Measurements from ENCODE around the gene GSX1. TPM values are rescaled to one million over a fixed set of nuclear protein-coding genes. Genes with fewer than 3 reads are reported as not detected.
A peak's percentile ranks its signal among the peaks of the same experiment; 100 is the strongest.

The GSX1 gene
- total RNA-seq, 2 donors from 2014 or later = not detected

GRCh38 chr13:27820524-27821482, 28.5 kb downstream of the GSX1 start:
- no peaks in the 10 kb centered on the region for H3K9me3 Mint-ChIP-seq
- ATAC-seq (no peak), DNase-seq (ENCODE audit: low spot score in 2 of 2) (no peak)
- H3K27ac Mint-ChIP-seq = no peak overlapping the region
- no peaks in the 10 kb centered on the region for H3K36me3 Mint-ChIP-seq

GRCh38 chr13:27821566-27821965, 29.3 kb downstream of the GSX1 start:
- Mint-ChIP-seq H3K36me3 (no peaks in the 10 kb centered on the region), H3K9me3 (no peaks in the 10 kb centered on the region), H3K27ac (no peak overlapping the region)
- DNase-seq (ENCODE audit: low spot score in 2 of 2) = no peak
- no peak for ATAC-seq

- Mint-ChIP-seq H3K36me3 (no peaks in the 10 kb centered on the region), H3K27ac (no peak overlapping the region), H3K9me3 (no peaks in the 10 kb centered on the region)
- ATAC-seq = no peak
- no peak for DNase-seq (ENCODE audit: low spot score in 2 of 2)
These were observed 30.1 kb downstream of the GSX1 start for GRCh38 chr13:27822258-27822872.

GRCh38 chr13:27822873-27823311, 30.6 kb downstream of the GSX1 start:
- ATAC-seq = no peak
- Mint-ChIP-seq H3K9me3 (no peaks in the 10 kb centered on the region), H3K27ac (no peak overlapping the region), H3K36me3 (no peaks in the 10 kb centered on the region)
- DNase-seq (ENCODE audit: low spot score in 2 of 2) = no peak

GRCh38 chr13:27824121-27824520, 31.8 kb downstream of the GSX1 start:
- H3K36me3 Mint-ChIP-seq = no peaks in the 10 kb centered on the region
- no peaks in the 10 kb centered on the region for H3K9me3 Mint-ChIP-seq
- ATAC-seq (no peak), DNase-seq (ENCODE audit: low spot score in 2 of 2) (no peak)
- no peak overlapping the region for H3K27ac Mint-ChIP-seq

- Mint-ChIP-seq H3K27ac (no peak overlapping the region), H3K9me3 (no peaks in the 10 kb centered on the region), H3K36me3 (no peaks in the 10 kb centered on the region)
- ATAC-seq = no peak
- no peak for DNase-seq (ENCODE audit: low spot score in 2 of 2)
These were observed 32.8 kb downstream of the GSX1 start for GRCh38 chr13:27825072-27825471.

GRCh38 chr13:27826379-27827353, 34.4 kb downstream of the GSX1 start:
- no peaks in the 10 kb centered on the region for H3K36me3 Mint-ChIP-seq
- ATAC-seq (peak; percentile 43 to 78), DNase-seq (ENCODE audit: low spot score in 2 of 2) (peak in 1 of 2 donors; percentile 76)
- H3K27ac Mint-ChIP-seq = no peak overlapping the region
- no peaks in the 10 kb centered on the region for H3K9me3 Mint-ChIP-seq

GRCh38 chr13:27827646-27828045, 35.4 kb downstream of the GSX1 start:
- H3K9me3 Mint-ChIP-seq = no peaks in the 10 kb centered on the region
- H3K36me3 Mint-ChIP-seq = no peaks in the 10 kb centered on the region

GRCh38 chr13:27830010-27830409, 37.7 kb downstream of the GSX1 start:
- no peaks in the 10 kb centered on the region for H3K36me3 Mint-ChIP-seq
- no peaks in the 10 kb centered on the region for H3K9me3 Mint-ChIP-seq
- peak; percentile 65 to 83 for DNase-seq (ENCODE audit: low spot score in 2 of 2)
- ATAC-seq = peak; percentile 86 to 95
- no peak overlapping the region for H3K27ac Mint-ChIP-seq

More at GRCh38 chr13:27827646-27828045, 35.4 kb downstream of the GSX1 start:
- no peak overlapping the region for H3K27ac Mint-ChIP-seq
- ATAC-seq = no peak
- no peak for DNase-seq (ENCODE audit: low spot score in 2 of 2)

- no peak for DNase-seq (ENCODE audit: low spot score in 2 of 2)
- H3K27ac Mint-ChIP-seq = no peak overlapping the region
- H3K9me3 Mint-ChIP-seq = no peaks in the 10 kb centered on the region
- ATAC-seq = no peak
- H3K36me3 Mint-ChIP-seq = no peaks in the 10 kb centered on the region
These were observed 40.9 kb downstream of the GSX1 start for GRCh38 chr13:27833206-27833605.

GRCh38 chr13:27834095-27834494, 41.8 kb downstream of the GSX1 start:
- H3K9me3 Mint-ChIP-seq = no peaks in the 10 kb centered on the region
- ATAC-seq (no peak), DNase-seq (ENCODE audit: low spot score in 2 of 2) (no peak)
- H3K36me3 Mint-ChIP-seq = no peaks in the 10 kb centered on the region
- no peak overlapping the region for H3K27ac Mint-ChIP-seq

GRCh38 chr13:27835799-27836198, 43.5 kb downstream of the GSX1 start:
- Mint-ChIP-seq H3K36me3 (no peaks in the 10 kb centered on the region), H3K9me3 (no peaks in the 10 kb centered on the region), H3K27ac (no peak overlapping the region)
- DNase-seq (ENCODE audit: low spot score in 2 of 2) (no peak), ATAC-seq (no peak)

- no peak for ATAC-seq
- DNase-seq (ENCODE audit: low spot score in 2 of 2) = no peak
- no peak overlapping the region for H3K27ac Mint-ChIP-seq
- no peaks in the 10 kb centered on the region for H3K9me3 Mint-ChIP-seq
- H3K36me3 Mint-ChIP-seq = no peaks in the 10 kb centered on the region
These were observed 47.7 kb downstream of the GSX1 start for GRCh38 chr13:27839809-27840467.

- no peaks in the 10 kb centered on the region for H3K36me3 Mint-ChIP-seq
- ATAC-seq (no peak), DNase-seq (ENCODE audit: low spot score in 2 of 2) (no peak)
- H3K9me3 Mint-ChIP-seq = no peaks in the 10 kb centered on the region
- H3K27ac Mint-ChIP-seq = no peak overlapping the region
These were observed 50.3 kb downstream of the GSX1 start for GRCh38 chr13:27842571-27842970.
